ENCODE data around the gene TIMP2.

The TIMP2 gene

GRCh38 chr17:78823282-78824046, 101.7 kb downstream of the TIMP2 start:
- in situ Hi-C loops (cut with MboI; ENCODE audit: low pct_unique_long_range_greater_than_20kb, low sequenced_read_pairs, unreplicated experiment), result no loop called here
- no peak for DNase-seq (ENCODE audit: low spot score)
- peak; percentile 14 for TF ChIP-seq CTCF (IDR thresholded peaks at IDR 0.05; ENCODE audit: extremely low read depth, insufficient read depth, missing control alignments)

GRCh38 chr17:78822552-78822951, 102.6 kb downstream of the TIMP2 start:
- in situ Hi-C loops (cut with MboI; ENCODE audit: low pct_unique_long_range_greater_than_20kb, low sequenced_read_pairs, unreplicated experiment), result no loop called here
- no peak for DNase-seq (ENCODE audit: low spot score)
- TF ChIP-seq CTCF (IDR thresholded peaks at IDR 0.05; ENCODE audit: extremely low read depth, insufficient read depth, missing control alignments), result no peak

DNA sequence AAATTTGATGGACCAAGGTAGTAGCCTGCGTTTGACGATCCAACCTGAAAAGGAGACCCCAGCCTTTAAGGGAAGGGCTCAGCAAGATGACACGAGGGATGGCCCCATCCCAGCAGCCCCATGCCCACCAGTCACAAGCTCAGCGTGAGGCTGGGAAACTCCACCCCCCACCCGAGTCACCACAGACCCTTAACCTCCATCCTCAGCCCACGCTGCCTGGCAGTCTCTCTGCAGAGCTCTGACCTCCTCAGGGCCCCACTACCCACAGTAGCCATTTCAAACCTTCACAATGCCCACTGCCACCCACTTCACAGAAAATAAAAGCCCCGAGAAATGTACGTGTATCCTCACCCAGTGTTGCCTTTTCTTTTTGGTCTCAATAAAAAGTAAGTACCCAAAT, 103.2 kb downstream of the TIMP2 start:
- DNase-seq (ENCODE audit: low spot score), result no peak
- no peak for TF ChIP-seq CTCF (IDR thresholded peaks at IDR 0.05; ENCODE audit: extremely low read depth, insufficient read depth, missing control alignments)
- in situ Hi-C loops (cut with MboI; ENCODE audit: low pct_unique_long_range_greater_than_20kb, low sequenced_read_pairs, unreplicated experiment), result no loop called here

DNA sequence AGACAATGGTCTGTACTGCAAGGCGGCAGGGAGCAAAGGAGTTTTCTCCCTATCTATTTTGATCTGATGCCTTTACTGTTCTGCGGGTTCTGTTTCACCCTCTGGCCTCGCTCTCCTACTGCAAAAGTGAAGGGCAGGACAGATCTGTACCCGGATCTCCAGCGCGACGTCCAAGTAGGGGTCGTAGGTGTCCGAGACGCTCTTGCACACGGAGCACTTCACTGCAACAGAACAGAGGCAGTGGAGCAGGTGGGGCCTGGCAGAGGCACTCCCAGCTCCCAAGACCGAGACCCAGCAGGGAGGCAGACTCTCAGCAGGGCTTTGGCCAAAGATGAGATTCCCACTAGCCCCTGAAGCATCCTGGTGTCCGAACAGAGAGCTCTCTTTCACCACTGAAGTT, 104.3 kb downstream of the TIMP2 start:
- in situ Hi-C loops (cut with MboI; ENCODE audit: low pct_unique_long_range_greater_than_20kb, low sequenced_read_pairs, unreplicated experiment), result no loop called here
- TF ChIP-seq CTCF (IDR thresholded peaks at IDR 0.05; ENCODE audit: extremely low read depth, insufficient read depth, missing control alignments), result no peak
- no peak for DNase-seq (ENCODE audit: low spot score)

- TF ChIP-seq CTCF (IDR thresholded peaks at IDR 0.05; ENCODE audit: extremely low read depth, insufficient read depth, missing control alignments), result no peak
- in situ Hi-C loops (cut with MboI; ENCODE audit: low pct_unique_long_range_greater_than_20kb, low sequenced_read_pairs, unreplicated experiment), result no loop called here
- DNase-seq (ENCODE audit: low spot score), result no peak
These were observed 105.1 kb downstream of the TIMP2 start for GRCh38 chr17:78819806-78820792.

DNA sequence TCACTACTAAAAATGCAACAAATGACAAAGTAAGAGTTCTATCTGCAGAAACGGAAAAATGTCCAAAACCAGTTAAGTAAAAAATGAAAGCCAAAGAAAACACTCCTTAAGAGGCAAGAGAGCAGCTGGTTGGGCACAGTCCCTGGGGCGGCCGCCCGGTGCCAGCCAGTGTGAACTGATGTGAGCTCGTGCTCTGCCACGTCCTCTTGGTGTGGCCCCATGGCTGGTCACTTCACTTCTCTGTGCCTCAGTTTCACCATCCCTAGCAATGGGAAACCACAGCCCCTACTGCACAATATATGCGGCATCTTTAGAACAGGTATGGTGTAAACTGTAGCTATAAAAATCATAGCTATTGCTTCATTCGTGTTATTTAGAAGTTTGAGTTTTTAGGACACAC, 105.8 kb downstream of the TIMP2 start:
- no peak for DNase-seq (ENCODE audit: low spot score)
- no peak for TF ChIP-seq CTCF (IDR thresholded peaks at IDR 0.05; ENCODE audit: extremely low read depth, insufficient read depth, missing control alignments)
- in situ Hi-C loops (cut with MboI; ENCODE audit: low pct_unique_long_range_greater_than_20kb, low sequenced_read_pairs, unreplicated experiment), result no loop called here

Data from GM13977 (cell line).